Measurements from ENCODE around the gene SPATS1. TPM values are rescaled to one million over a fixed set of nuclear protein-coding genes. Genes with fewer than 3 reads are reported as not detected.
A peak's percentile ranks its signal among the peaks of the same experiment; 100 is the strongest.

The SPATS1 gene
- total RNA-seq, 2 experiments from 2014 or later, result not detected

DNA sequence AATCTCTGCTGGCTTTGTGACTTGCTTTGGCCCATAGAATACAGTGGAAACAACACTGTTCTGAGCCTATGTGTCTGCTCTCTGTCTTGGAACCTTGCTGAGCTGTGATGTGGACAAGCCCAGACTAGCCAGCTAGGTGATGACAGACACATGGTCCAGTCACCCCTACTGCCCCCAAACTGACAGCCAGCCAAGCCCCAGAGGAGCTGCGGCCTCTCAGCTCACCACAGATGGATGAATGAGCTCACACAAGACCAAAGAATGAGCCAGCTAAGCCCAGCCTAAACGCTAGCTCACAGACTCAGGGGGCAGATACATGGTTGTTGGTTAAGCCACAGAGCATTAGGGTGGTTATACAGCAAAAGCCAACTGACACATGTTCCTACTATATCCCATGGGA is 33.4 kb upstream of the SPATS1 start:
- H3K4me3 ChIP-seq (ENCODE audit: low read length), result no peak overlapping the region
- intact Hi-C loops (cut with DNase I, micrococcal nuclease), result no loop called here
- DNase-seq (no peak), ATAC-seq (ENCODE audit: poor library complexity) (no peak)
- Mint-ChIP-seq H3K4me1 (ENCODE audit: low read depth) (peaks cover 28% of the 10 kb centered on the region), H3K27me3 (no peaks in the 10 kb centered on the region), H3K36me3 (ENCODE audit: low read depth) (peaks cover 77% of the 10 kb centered on the region), H3K9me3 (no peaks in the 10 kb centered on the region), H3K4me3 (no peak overlapping the region), H3K27ac (no peak overlapping the region)
- no peaks in the 10 kb centered on the region for H3K27me3 ChIP-seq (ENCODE audit: control insufficient read depth in 1 of 2, insufficient read depth in 2 of 2, low read length in 2 of 2)
- no peak overlapping the region for H3K27ac ChIP-seq (ENCODE audit: low read depth in 1 of 2, low read length in 2 of 2)
- CTCF ChIA-PET, result no interaction called here
- no peaks in the 10 kb centered on the region for H3K9me3 ChIP-seq (ENCODE audit: control insufficient read depth in 1 of 2, insufficient read depth in 1 of 2, low read length in 2 of 2)
- peaks cover 74% of the 10 kb centered on the region for H3K36me3 ChIP-seq (ENCODE audit: insufficient read depth, low read length)
- POLR2A ChIA-PET, result interaction anchor here (1.1 to 1.2 kb wide), 2 partner anchors 30 to 53 kb away, joined by 3 read pairs; no protein-coding TSS in a partner anchor
- H3K4me1 ChIP-seq (ENCODE audit: insufficient read depth, low read length), result peaks cover 13% of the 10 kb centered on the region
- TF ChIP-seq, protein P1, sequence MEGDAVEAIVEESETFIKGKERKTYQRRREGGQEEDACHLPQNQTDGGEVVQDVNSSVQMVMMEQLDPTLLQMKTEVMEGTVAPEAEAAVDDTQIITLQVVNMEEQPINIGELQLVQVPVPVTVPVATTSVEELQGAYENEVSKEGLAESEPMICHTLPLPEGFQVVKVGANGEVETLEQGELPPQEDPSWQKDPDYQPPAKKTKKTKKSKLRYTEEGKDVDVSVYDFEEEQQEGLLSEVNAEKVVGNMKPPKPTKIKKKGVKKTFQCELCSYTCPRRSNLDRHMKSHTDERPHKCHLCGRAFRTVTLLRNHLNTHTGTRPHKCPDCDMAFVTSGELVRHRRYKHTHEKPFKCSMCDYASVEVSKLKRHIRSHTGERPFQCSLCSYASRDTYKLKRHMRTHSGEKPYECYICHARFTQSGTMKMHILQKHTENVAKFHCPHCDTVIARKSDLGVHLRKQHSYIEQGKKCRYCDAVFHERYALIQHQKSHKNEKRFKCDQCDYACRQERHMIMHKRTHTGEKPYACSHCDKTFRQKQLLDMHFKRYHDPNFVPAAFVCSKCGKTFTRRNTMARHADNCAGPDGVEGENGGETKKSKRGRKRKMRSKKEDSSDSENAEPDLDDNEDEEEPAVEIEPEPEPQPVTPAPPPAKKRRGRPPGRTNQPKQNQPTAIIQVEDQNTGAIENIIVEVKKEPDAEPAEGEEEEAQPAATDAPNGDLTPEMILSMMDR (IDR thresholded peaks at IDR 0.05), result no peak

DNA sequence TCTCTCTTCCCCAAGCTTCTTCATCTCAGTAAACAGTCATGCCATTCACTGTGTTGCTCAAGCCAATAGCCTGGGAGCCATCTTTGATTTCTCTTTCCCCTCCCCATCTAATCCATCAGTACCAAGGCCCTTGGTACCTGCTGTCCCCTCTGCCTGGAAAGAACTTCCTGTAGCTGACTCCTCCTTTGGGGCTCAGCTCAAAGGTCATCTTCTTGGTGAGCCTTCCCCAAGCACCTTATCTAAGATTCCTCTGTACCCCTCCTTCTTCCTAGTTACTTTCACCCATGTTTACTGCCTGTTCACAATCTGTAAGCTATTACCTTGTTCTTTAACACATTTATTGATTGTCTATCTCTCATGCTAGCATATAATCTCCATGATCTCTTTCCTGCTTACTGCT is 32.8 kb upstream of the SPATS1 start:
- POLR2A ChIA-PET, result interaction anchor here (1.2 kb wide), 1 partner anchor 53 kb away, joined by 3 read pairs; no protein-coding TSS in a partner anchor
- DNase-seq (no peak), ATAC-seq (ENCODE audit: poor library complexity) (no peak)
- Histone ChIP-seq H3K36me3 (ENCODE audit: insufficient read depth, low read length) (peaks cover 68% of the 10 kb centered on the region), H3K9me3 (ENCODE audit: control insufficient read depth in 1 of 2, insufficient read depth in 1 of 2, low read length in 2 of 2) (no peaks in the 10 kb centered on the region), H3K4me1 (ENCODE audit: insufficient read depth, low read length) (peaks cover 13% of the 10 kb centered on the region), H3K4me3 (ENCODE audit: low read length) (no peak overlapping the region), H3K27ac (ENCODE audit: low read depth in 1 of 2, low read length in 2 of 2) (no peak overlapping the region), H3K27me3 (ENCODE audit: control insufficient read depth in 1 of 2, insufficient read depth in 2 of 2, low read length in 2 of 2) (no peaks in the 10 kb centered on the region)
- H3K9me3 Mint-ChIP-seq, result no peaks in the 10 kb centered on the region
- H3K4me1 Mint-ChIP-seq (ENCODE audit: low read depth), result peaks cover 28% of the 10 kb centered on the region
- H3K36me3 Mint-ChIP-seq (ENCODE audit: low read depth), result peaks cover 75% of the 10 kb centered on the region
- H3K27ac Mint-ChIP-seq, result no peak overlapping the region
- intact Hi-C loops (cut with DNase I, micrococcal nuclease), result no loop called here
- TF ChIP-seq, protein P1 (IDR thresholded peaks at IDR 0.05), result no peak
- no peak overlapping the region for H3K4me3 Mint-ChIP-seq
- no peaks in the 10 kb centered on the region for H3K27me3 Mint-ChIP-seq
- CTCF ChIA-PET, result no interaction called here

DNA sequence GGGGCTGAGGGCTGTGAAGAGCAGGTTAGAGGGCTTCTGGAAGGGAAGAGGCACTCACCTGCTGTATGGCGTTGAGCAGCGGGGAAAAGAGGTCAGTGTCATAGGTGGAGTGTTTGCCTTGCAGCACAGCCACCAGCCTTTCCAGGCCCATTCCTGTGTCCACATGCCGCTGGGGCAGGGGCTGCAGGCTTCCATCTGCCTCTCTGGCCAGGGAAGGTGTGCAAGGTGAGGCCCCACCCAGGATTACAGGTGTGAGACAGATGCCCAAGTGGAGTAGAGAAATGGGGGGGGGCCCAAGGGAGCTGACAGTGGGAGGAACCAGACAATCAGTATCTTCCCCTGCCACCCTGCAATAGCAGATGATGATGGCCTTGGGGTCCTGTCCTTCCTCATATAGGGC is 32.2 kb upstream of the SPATS1 start:
- intact Hi-C loops (cut with DNase I, micrococcal nuclease), result no loop called here
- H3K36me3 Mint-ChIP-seq (ENCODE audit: low read depth), result peaks cover 70% of the 10 kb centered on the region
- Histone ChIP-seq H3K27me3 (ENCODE audit: control insufficient read depth in 1 of 2, insufficient read depth in 2 of 2, low read length in 2 of 2) (no peaks in the 10 kb centered on the region), H3K36me3 (ENCODE audit: insufficient read depth, low read length) (peaks cover 62% of the 10 kb centered on the region), H3K27ac (ENCODE audit: low read depth in 1 of 2, low read length in 2 of 2) (no peak overlapping the region), H3K4me1 (ENCODE audit: insufficient read depth, low read length) (peaks cover 13% of the 10 kb centered on the region), H3K9me3 (ENCODE audit: control insufficient read depth in 1 of 2, insufficient read depth in 1 of 2, low read length in 2 of 2) (no peaks in the 10 kb centered on the region), H3K4me3 (ENCODE audit: low read length) (no peak overlapping the region)
- peak overlapping the region; percentile 97 for H3K4me3 Mint-ChIP-seq
- H3K4me1 Mint-ChIP-seq (ENCODE audit: low read depth), result peaks cover 28% of the 10 kb centered on the region
- TF ChIP-seq, protein P1 (IDR thresholded peaks at IDR 0.05), result no peak
- DNase-seq, result no peak
- CTCF ChIA-PET, result no interaction called here
- no peaks in the 10 kb centered on the region for H3K9me3 Mint-ChIP-seq
- POLR2A ChIA-PET, result no interaction called here
- H3K27ac Mint-ChIP-seq, result no peak overlapping the region
- no peak for ATAC-seq (ENCODE audit: poor library complexity)
- H3K27me3 Mint-ChIP-seq, result no peaks in the 10 kb centered on the region

Measured in CD4-positive, alpha-beta T cell (primary cell).